Ishikawa (cell line): Measurements from ENCODE around the gene RGS14.

ENCODE experiments used
- CEBPB ChIP-seq: IDR thresholded peaks from 2 replicates; pipeline ENCODE4 v1.6.1; 2012
- CREB1 ChIP-seq: IDR thresholded peaks from 2 replicates; pipeline ENCODE4 v1.6.1; 2012; ENCODE audit warnings: low read depth
- EGR1 ChIP-seq: IDR thresholded peaks from 2 replicates; pipeline ENCODE4 v1.6.1; 2012
- EP300 ChIP-seq: IDR thresholded peaks from 2 replicates; pipeline ENCODE4 v1.6.1; 2012; ENCODE audit warnings: borderline replicate concordance
- FOXM1 ChIP-seq: IDR thresholded peaks from 2 replicates; pipeline ENCODE4 v1.6.1; 2012; ENCODE audit warnings: low read depth, borderline replicate concordance
- MAX ChIP-seq: IDR thresholded peaks from 2 replicates; pipeline ENCODE4 v1.6.1; 2012
- NFIC ChIP-seq: IDR thresholded peaks from 2 replicates; pipeline ENCODE4 v1.6.1; 2012
- RAD21 ChIP-seq: IDR thresholded peaks from 2 replicates; pipeline ENCODE4 v1.6.1; 2012; ENCODE audit warnings: low read depth
- REST ChIP-seq: IDR thresholded peaks from 2 replicates; pipeline ENCODE4 v1.6.1; 2012; ENCODE audit warnings: low read depth, mild to moderate bottlenecking
- TAF1 ChIP-seq: IDR thresholded peaks from 2 replicates; pipeline ENCODE4 v1.6.1; 2012; ENCODE audit warnings: low read depth, mild to moderate bottlenecking
- TCF12 ChIP-seq: IDR thresholded peaks from 2 replicates; pipeline ENCODE4 v1.6.1; 2012; ENCODE audit warnings: low read depth
- TEAD4 ChIP-seq: IDR thresholded peaks from 2 replicates; pipeline ENCODE4 v1.6.1; 2012
- USF1 ChIP-seq: IDR thresholded peaks from 2 replicates; pipeline ENCODE4 v1.6.1; 2012
- YY1 ChIP-seq: IDR thresholded peaks from 2 replicates; pipeline ENCODE4 v1.6.1; 2012; ENCODE audit warnings: low read depth
- ZBTB7A ChIP-seq: IDR thresholded peaks from 2 replicates; pipeline ENCODE4 v1.6.1; 2012; ENCODE audit warnings: low read depth

The RGS14 gene

GRCh38 chr5:177396807-177397206, 39.1 kb downstream of the RGS14 start:
- TF ChIP-seq RAD21 (no peak), TAF1 (no peak), ZBTB7A (no peak), CEBPB (no peak), TCF12 (no peak), MAX (no peak), REST (no peak), NFIC (no peak), EGR1 (no peak), USF1 (no peak), YY1 (no peak), FOXM1 (no peak), CREB1 (no peak), TEAD4 (no peak), EP300 (no peak)

- TF ChIP-seq ZBTB7A (no peak), TCF12 (no peak), NFIC (no peak), EGR1 (no peak), USF1 (no peak), TAF1 (no peak), REST (no peak), CREB1 (no peak), MAX (no peak), CEBPB (no peak), RAD21 (no peak), TEAD4 (no peak)
Observed at GRCh38 chr5:177397875-177398390, 40.2 kb downstream of the RGS14 start.

GRCh38 chr5:177399997-177400868, 42.5 kb downstream of the RGS14 start, which contains the start of gene PFN3:
Gene PFN3, minus strand, starts transcription at chr5:177400661. Its CDS starts 85 bp downstream, at chr5:177400576.
- TF ChIP-seq USF1 (no peak), FOXM1 (no peak), EP300 (no peak), ZBTB7A (no peak), TCF12 (no peak), RAD21 (no peak), CREB1 (no peak), CEBPB (no peak), TAF1 (no peak), EGR1 (no peak), YY1 (no peak), TEAD4 (no peak), REST (no peak)
